Stomach (tissue), 9 donors: Measurements from ENCODE around the gene ACOT9. TPM values are rescaled to one million over a fixed set of nuclear protein-coding genes. Genes with fewer than 3 reads are reported as not detected.
"Not testable (repeated sequence)": the region's sequence is repeated elsewhere in the genome, so short reads cannot be mapped to it uniquely, and the experiment has no call there.

Experiments
- DNase-seq, 2 donors: peaks; one replicate each; pipeline versions ENCODE4 v3.0.0 to v3.0.0-alpha.2; 2013 to 2019
- H3K27ac ChIP-seq, 5 donors: fragments of 200-600 bp in 4 of 5; sonication (generic) in 4 of 5; one replicate each; pipeline ENCODE4 v1.5.1; 2013 to 2019; ENCODE audit warnings: mild to moderate bottlenecking in 1 of 5, moderate library complexity in 1 of 5
- H3K27me3 ChIP-seq, 3 donors: fragments of 200-600 bp; sonication (generic); one replicate each; pipeline ENCODE4 v1.5.1; 2017 to 2019; ENCODE audit warnings: mixed run types in 1 of 3
- H3K36me3 ChIP-seq, 4 donors: fragments of 200-600 bp; sonication (generic); 1 replicate in 3 of 4; 2 replicates in 1 of 4; pipeline ENCODE4 v1.5.1; 2016 to 2019
- H3K4me1 ChIP-seq, 4 donors: fragments of 200-600 bp; sonication (generic); one replicate each; pipeline ENCODE4 v1.5.1; 2016 to 2019
- H3K4me3 ChIP-seq, 4 donors: fragments of 200-600 bp; sonication (generic) in 3 of 4; one replicate each; pipeline ENCODE4 v1.5.1; 2016 to 2019; ENCODE audit warnings: mild to moderate bottlenecking in 1 of 4
- H3K9me3 ChIP-seq, 4 donors: fragments of 200-600 bp; sonication (generic); one replicate each; pipeline ENCODE4 v1.5.1; 2016 to 2019
- CTCF ChIP-seq, 7 experiments: fragments of 450-650 bp in 4 of 7; fragments of 200-600 bp in 3 of 7; sonication (generic) in 3 of 7; IDR thresholded peaks; one replicate each; pipeline ENCODE4 v1.5.1; 2016 to 2019; ENCODE audit warnings: antibody characterized with exemption in 7 of 7, control low read depth in 2 of 7, mild to moderate bottlenecking in 1 of 7
- EP300 ChIP-seq: sonication (generic); formaldehyde crosslinking; IDR thresholded peaks from one replicate; pipeline ENCODE4 v1.6.1; 2017; ENCODE audit warnings: antibody characterized with exemption
- POLR2A ChIP-seq, 4 donors: fragments of 450-650 bp; IDR thresholded peaks; one replicate each; pipeline ENCODE4 v1.6.1; 2016; ENCODE audit warnings: antibody characterized with exemption in 4 of 4, control low read depth in 2 of 4, mild to moderate bottlenecking in 1 of 4, moderate library complexity in 1 of 4
- POLR2AphosphoS5 ChIP-seq, 3 donors: sonication (generic); formaldehyde crosslinking; IDR thresholded peaks; one replicate each; pipeline ENCODE4 v1.6.1; 2016; ENCODE audit warnings: antibody characterized with exemption in 3 of 3
- WGBS, 5 donors: extraction: QIAGEN DNeasy Blood & Tissue Kit in 3 of 5; methylation state at CpG; one replicate each; pipeline versions ENCODE4 v1.1.5 to v1.1.7; 2013 to 2018; 5-methylcytosine and 5-hydroxymethylcytosine counted together
- intact Hi-C: fragments of 100-400 bp; cut with DNase I; formaldehyde crosslinking; loops from one replicate; pipeline ENCODE4 v1.15.1; 2023; ENCODE audit warnings: low total_unique reads
- polyA plus RNA-seq, 3 donors: library from polyadenylated mRNA; stranded (reverse); fragments of 200-250 nt; gene quantifications; one replicate each; pipeline ENCODE4 v1.2.3, GENCODE V29; 2013
- total RNA-seq, 5 donors: library from RNA; depleted of rRNA; stranded (reverse); fragments of >200 nt; gene quantifications; one replicate each; pipeline versions ENCODE4 v1.1.0 to v1.2.3, GENCODE V29; 2014 to 2016
- donor health status: healthy with polysubstance abuse.
- donor health status: Bipolar disorder and iron deficiency.
- donor health status: healthy.

Gene ACOT9
- total and polyA plus RNA-seq, 8 donors, result 5.4 to 62.6 (median 23.2) TPM

DNA sequence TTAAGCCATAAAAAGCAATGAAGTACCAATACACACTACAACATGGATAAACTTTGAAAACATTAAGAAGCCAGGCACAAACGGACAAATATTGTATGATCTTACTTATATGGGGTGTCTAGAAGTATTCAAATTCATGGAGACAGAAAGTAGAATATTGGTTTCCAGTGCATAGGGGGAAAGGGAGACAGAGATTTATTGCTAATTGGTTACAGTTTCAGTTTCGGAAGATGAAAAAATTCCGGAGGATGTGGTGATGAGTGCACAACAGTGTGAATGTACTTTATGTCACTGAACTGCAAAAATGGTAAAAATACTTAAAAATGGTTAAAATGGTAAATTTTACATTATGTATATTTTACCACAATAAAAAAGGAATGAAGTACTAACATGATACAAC, 80.9 kb downstream of the ACOT9 start:
- Histone ChIP-seq H3K36me3 (no peaks in the 10 kb centered on the region), H3K9me3 (peaks cover 0 to under 1% (median under 1%) of the 10 kb centered on the region in 4 donors), H3K4me1 (peaks cover 0 to 5% (median 0%) of the 10 kb centered on the region in 4 donors), H3K27ac (no peak overlapping the region), H3K4me3 (no peak overlapping the region), H3K27me3 (peaks cover 0 to 1% (median 0%) of the 10 kb centered on the region in 3 donors)
- DNase-seq, result no peak
- TF ChIP-seq EP300 (no peak), POLR2AphosphoS5 (IDR thresholded peaks at IDR 0.05) (no peak), CTCF (IDR thresholded peaks at IDR 0.05) (no peak), POLR2A (IDR thresholded peaks at IDR 0.05) (no peak)
- WGBS, 5 donors, result 65 to 80% (median 71%) methylated on average over 3 of the region's 3 CpGs
- intact Hi-C loops, result no loop called here

DNA sequence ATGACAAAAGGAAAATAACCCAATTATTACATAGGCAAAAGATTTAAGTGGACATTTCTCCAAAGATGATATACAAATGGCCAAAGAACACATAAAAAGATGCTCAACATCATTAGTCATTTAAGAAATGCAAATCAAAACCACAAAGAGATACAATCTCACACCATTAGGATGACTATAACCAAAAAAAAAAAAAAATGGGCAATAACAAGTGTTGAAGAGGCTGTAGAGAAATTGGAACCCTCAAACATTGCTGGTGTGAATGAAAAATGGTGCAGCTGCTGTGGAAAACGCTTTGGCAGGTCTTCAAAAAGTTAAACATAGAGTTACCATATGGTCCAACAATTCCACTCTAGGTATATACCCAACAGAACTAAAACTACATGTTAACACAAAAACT, 81.4 kb downstream of the ACOT9 start:
- intact Hi-C loops, result no loop called here
- TF ChIP-seq EP300 (no peak), CTCF (IDR thresholded peaks at IDR 0.05) (no peak), POLR2A (IDR thresholded peaks at IDR 0.05) (no peak), POLR2AphosphoS5 (IDR thresholded peaks at IDR 0.05) (no peak)
- WGBS, 5 donors, result 29 to 77% (median 62%) methylated on average over 1 of the region's 1 CpG
- DNase-seq, result no peak
- Histone ChIP-seq H3K27ac (no peak overlapping the region), H3K4me3 (no peak overlapping the region), H3K9me3 (no peaks in the 10 kb centered on the region), H3K36me3 (no peaks in the 10 kb centered on the region), H3K4me1 (peaks cover 0 to 1% (median 0%) of the 10 kb centered on the region in 4 donors), H3K27me3 (no peaks in the 10 kb centered on the region)

- 83 to 100% (median 96%) methylated on average over 2 of the region's 2 CpGs for WGBS, 5 donors
- TF ChIP-seq CTCF (IDR thresholded peaks at IDR 0.05), result no peak
- TF ChIP-seq EP300, result no peak
- no peak for TF ChIP-seq POLR2AphosphoS5 (IDR thresholded peaks at IDR 0.05)
- TF ChIP-seq POLR2A (IDR thresholded peaks at IDR 0.05), result no peak
- Histone ChIP-seq H3K4me1 (no peaks in the 10 kb centered on the region), H3K36me3 (no peaks in the 10 kb centered on the region), H3K4me3 (no peak overlapping the region), H3K27me3 (no peaks in the 10 kb centered on the region), H3K27ac (no peak overlapping the region), H3K9me3 (no peaks in the 10 kb centered on the region)
- intact Hi-C loops, result no loop called here
- no peak for DNase-seq
Measured at GRCh38 chrX:23660766-23661132, 82.3 kb downstream of the ACOT9 start.

GRCh38 chrX:23660083-23660765, 82.9 kb downstream of the ACOT9 start:
- H3K9me3 ChIP-seq, H3K36me3 ChIP-seq, H3K4me1 ChIP-seq, H3K27me3 ChIP-seq, intact Hi-C loops, H3K27ac ChIP-seq, DNase-seq, H3K4me3 ChIP-seq: not testable (repeated sequence)
- WGBS, 5 donors, result 42 to 64% (median 62%) methylated on average over 2 to 8 of the region's 8 CpGs

DNA sequence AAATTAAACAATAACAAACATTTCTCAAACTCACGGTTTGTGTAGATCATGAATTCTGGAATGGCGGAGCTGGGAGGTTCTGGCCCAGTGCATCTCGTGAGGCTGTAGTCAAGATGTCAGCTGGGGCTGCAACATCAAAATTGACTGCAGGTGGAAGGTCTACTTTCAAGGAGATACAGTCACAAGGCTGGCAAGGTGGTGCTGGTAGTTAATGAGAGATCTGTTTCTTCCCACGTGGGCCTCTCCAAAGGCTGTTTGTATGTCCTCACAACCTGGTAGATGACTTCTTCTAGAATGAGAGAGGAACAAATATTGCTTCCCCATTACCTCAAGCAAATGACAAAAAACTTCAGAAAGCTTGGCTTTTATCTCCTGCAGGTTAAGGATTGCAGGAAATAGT, 83.7 kb downstream of the ACOT9 start:
- 77 to 86% (median 84%) methylated on average over 4 of the region's 4 CpGs for WGBS, 5 donors
- Histone ChIP-seq H3K4me1 (no peaks in the 10 kb centered on the region), H3K27me3 (no peaks in the 10 kb centered on the region), H3K36me3 (no peaks in the 10 kb centered on the region), H3K9me3 (no peaks in the 10 kb centered on the region), H3K4me3 (no peak overlapping the region), H3K27ac (no peak overlapping the region)
- intact Hi-C loops, result no loop called here
- DNase-seq, result no peak
- TF ChIP-seq CTCF (IDR thresholded peaks at IDR 0.05) (no peak), EP300 (no peak), POLR2AphosphoS5 (IDR thresholded peaks at IDR 0.05) (no peak), POLR2A (IDR thresholded peaks at IDR 0.05) (no peak)
